ENCODE results near the gene JAZF1. TPM values are rescaled to one million over a fixed set of nuclear protein-coding genes. Genes with fewer than 3 reads are reported as not detected.
A peak's percentile ranks its signal among the peaks of the same experiment; 100 is the strongest.

The JAZF1 gene
- total and polyA plus RNA-seq, 9 donors = 10.4 to 36.0 (median 19.9) TPM

DNA sequence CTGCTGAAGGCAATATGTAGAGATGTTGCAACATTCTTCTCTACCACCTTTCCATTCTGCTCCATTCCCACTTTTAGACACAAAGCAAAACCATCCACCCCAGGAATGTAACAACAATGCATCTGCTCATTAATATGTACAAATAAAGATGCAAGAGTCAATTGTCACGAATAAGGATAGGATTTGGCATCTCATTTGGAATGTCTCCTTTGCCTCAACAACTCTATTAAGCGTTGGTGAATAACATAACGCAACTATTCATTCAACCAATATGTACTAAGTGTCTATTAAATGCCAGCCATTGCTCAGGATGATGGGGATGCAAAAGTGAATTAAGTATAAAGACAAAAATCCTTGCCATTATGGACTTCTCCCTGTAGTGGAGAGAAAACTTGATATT lies 152.1 kb downstream of the JAZF1 start:
- Histone ChIP-seq H3K27me3 (no peaks in the 10 kb centered on the region), H3K9me3 (no peaks in the 10 kb centered on the region), H3K36me3 (no peaks in the 10 kb centered on the region), H3K4me1 (ENCODE audit: insufficient read depth) (peaks cover 3% of the 10 kb centered on the region), H3K4me3 (no peak overlapping the region), H3K27ac (no peak overlapping the region)
- TF ChIP-seq EP300 (IDR thresholded peaks at IDR 0.05) = no peak
- 93 to 99% (median 96%) methylated on average over 3 of the region's 3 CpGs for WGBS, 3 donors
- no peak for DNase-seq
- intact Hi-C loops (cut with DNase I) = no loop called here

DNA sequence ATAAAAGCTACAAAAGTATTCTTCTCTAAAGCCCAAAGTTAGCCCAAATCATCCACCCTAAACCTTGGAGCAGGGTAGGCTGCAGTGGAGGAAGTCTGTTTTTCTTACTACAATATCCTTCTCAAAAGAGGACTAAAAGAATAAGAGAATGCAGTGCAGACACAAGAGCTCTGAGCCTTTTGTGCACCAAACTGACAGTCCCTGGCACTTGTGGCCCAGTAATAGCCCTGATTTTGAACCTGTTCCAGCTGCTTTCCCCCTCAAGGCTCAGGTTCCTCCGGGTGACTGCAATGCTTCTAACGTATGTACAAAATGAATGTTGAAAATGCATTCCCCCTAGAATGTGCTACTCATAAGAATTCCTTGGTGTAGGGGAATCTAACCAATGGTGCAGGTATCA lies 154.4 kb downstream of the JAZF1 start:
- intact Hi-C loops (cut with DNase I) = no loop called here
- no peaks in the 10 kb centered on the region for H3K9me3 ChIP-seq
- no peak for DNase-seq
- no peak for TF ChIP-seq POLR2A (IDR thresholded peaks at IDR 0.05)
- TF ChIP-seq EP300 (IDR thresholded peaks at IDR 0.05) = no peak
- TF ChIP-seq, protein P1, sequence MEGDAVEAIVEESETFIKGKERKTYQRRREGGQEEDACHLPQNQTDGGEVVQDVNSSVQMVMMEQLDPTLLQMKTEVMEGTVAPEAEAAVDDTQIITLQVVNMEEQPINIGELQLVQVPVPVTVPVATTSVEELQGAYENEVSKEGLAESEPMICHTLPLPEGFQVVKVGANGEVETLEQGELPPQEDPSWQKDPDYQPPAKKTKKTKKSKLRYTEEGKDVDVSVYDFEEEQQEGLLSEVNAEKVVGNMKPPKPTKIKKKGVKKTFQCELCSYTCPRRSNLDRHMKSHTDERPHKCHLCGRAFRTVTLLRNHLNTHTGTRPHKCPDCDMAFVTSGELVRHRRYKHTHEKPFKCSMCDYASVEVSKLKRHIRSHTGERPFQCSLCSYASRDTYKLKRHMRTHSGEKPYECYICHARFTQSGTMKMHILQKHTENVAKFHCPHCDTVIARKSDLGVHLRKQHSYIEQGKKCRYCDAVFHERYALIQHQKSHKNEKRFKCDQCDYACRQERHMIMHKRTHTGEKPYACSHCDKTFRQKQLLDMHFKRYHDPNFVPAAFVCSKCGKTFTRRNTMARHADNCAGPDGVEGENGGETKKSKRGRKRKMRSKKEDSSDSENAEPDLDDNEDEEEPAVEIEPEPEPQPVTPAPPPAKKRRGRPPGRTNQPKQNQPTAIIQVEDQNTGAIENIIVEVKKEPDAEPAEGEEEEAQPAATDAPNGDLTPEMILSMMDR (IDR thresholded peaks at IDR 0.05) = no peak
- peaks cover 4% of the 10 kb centered on the region for H3K4me1 ChIP-seq (ENCODE audit: insufficient read depth)
- no peaks in the 10 kb centered on the region for H3K36me3 ChIP-seq
- WGBS, 3 donors = 93 to 96% (median 94%) methylated on average over 2 of the region's 2 CpGs
- no peak overlapping the region for H3K27ac ChIP-seq
- no peaks in the 10 kb centered on the region for H3K27me3 ChIP-seq
- no peak overlapping the region for H3K4me3 ChIP-seq

DNA sequence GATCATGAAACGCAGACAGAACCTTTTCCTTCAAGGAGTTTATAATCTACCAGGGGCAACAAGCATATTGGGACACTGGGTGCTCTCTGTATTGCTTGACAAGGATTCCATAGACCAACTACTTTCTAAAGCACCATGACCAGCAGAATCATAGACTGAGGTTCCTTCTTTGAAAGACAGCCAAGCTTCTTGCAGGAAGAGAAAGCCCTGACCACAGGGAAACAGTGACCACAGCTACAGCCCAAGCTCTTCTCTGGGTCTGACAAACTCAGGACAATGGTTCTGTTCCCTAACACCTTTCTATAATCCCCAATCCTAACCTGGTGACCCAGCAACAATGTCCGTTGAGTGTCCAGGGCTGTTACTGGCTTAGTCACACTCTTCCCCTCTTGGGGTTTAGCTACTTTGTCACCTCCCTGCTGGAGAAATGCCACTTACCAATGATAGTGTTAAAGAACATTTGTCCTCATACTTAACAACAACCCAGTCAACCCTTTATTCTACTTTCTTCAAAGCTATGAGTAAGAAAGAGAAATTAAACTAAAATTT lies 155.7 kb downstream of the JAZF1 start:
- intact Hi-C loops (cut with DNase I) = no loop called here
- H3K27ac ChIP-seq = no peak overlapping the region
- WGBS, 3 donors = 96 to 98% (median 97%) methylated on average over 2 of the region's 2 CpGs
- peaks cover 5% of the 10 kb centered on the region for H3K4me1 ChIP-seq (ENCODE audit: insufficient read depth)
- H3K4me3 ChIP-seq = no peak overlapping the region
- no peaks in the 10 kb centered on the region for H3K27me3 ChIP-seq
- no peaks in the 10 kb centered on the region for H3K9me3 ChIP-seq
- H3K36me3 ChIP-seq = no peaks in the 10 kb centered on the region
- no peak for TF ChIP-seq EP300 (IDR thresholded peaks at IDR 0.05)
- DNase-seq = no peak

DNA sequence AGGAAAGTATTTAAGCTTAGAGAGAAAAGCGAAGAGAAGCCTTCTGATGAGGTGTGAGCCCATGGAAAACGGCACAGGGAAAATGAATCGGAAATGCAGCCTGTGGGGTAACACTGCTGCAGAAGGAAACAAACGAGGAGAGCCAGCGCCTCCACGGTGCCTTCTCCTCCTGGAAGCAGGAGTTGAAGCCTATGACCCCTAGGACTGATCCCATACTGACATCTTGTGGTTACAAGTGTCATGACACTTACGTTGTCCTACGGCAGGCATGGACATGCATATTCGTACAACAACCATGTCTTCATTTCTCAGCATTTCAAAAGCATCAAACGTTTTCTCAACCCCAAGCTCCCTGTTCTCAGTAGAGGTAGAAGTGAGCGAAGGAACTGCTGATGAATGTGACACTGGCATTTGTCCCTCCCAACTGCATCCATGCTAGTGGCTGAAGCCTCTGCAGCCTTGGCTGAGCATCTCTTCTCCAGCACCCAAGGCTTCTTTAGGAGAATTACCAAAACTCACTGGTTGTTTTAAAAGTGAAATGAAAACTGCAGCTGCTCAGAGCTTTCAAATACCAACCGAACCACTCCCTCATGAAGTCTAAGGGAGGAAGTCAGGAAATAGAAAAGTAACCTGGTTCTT lies 160.2 kb downstream of the JAZF1 start:
- WGBS, 3 donors = 10 to 15% (median 10%) methylated on average over 12 of the region's 12 CpGs
- H3K4me3 ChIP-seq = no peak overlapping the region
- no peaks in the 10 kb centered on the region for H3K36me3 ChIP-seq
- H3K27me3 ChIP-seq = no peaks in the 10 kb centered on the region
- no peaks in the 10 kb centered on the region for H3K9me3 ChIP-seq
- H3K4me1 ChIP-seq (ENCODE audit: insufficient read depth) = peaks cover 5% of the 10 kb centered on the region
- intact Hi-C loops (cut with DNase I) = no loop called here
- no peak for TF ChIP-seq POLR2A (IDR thresholded peaks at IDR 0.05)
- TF ChIP-seq, protein P1 (IDR thresholded peaks at IDR 0.05) = peak; percentile 65 to 76 (median 75)
- no peak overlapping the region for H3K27ac ChIP-seq
- DNase-seq = peak; percentile 36 to 63 (median 51)

DNA sequence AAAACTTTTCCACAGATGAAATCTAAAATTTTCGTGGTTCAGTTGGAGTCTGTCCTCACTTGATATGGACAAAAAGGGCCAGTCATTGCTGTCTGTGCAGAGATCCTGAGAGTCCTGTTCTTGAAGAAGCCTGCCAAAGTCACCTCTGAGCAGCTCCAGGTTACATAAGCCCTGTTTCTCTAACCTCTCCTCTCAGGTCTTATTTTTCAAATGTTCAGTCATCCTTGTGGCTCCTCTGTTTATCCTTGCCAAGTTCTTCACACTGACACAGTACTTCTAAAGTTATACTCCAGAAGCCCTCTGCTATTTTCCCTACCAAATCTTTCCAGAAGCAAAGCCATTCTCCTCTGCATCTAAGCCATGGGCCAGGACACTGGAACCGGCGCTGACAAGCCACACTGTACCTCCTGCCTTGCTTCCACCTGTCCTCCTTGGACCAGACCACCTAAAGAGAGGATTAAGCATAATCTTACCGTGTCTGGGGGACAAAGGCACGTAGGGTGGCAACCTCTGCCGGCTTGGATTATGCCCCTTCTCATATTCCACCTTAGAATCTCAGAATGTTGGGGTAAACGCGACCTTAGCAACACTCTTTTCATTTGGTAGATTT lies 161.6 kb downstream of the JAZF1 start:
- no peak for DNase-seq
- H3K36me3 ChIP-seq = no peaks in the 10 kb centered on the region
- no peaks in the 10 kb centered on the region for H3K9me3 ChIP-seq
- TF ChIP-seq, protein P1 (IDR thresholded peaks at IDR 0.05) = no peak
- no peak for TF ChIP-seq POLR2A (IDR thresholded peaks at IDR 0.05)
- no peak for TF ChIP-seq EP300 (IDR thresholded peaks at IDR 0.05)
- no peaks in the 10 kb centered on the region for H3K27me3 ChIP-seq
- H3K4me3 ChIP-seq = no peak overlapping the region
- intact Hi-C loops (cut with DNase I) = loop anchor here in 1 of 4 donors (10.0 kb wide), 1 partner anchor 274 kb away; the partner anchor contains the start of gene TAX1BP1
- peaks cover 5% of the 10 kb centered on the region for H3K4me1 ChIP-seq (ENCODE audit: insufficient read depth)
- H3K27ac ChIP-seq = no peak overlapping the region
- 91 to 94% (median 94%) methylated on average over 8 of the region's 8 CpGs for WGBS, 3 donors
